HL-60/S4 treated with retinoic acid at 250 ng/mL for 4 days and 3 days (cell line): Measurements from ENCODE around the gene FAM210B.
"Not testable (repeated sequence)": the region's sequence is repeated elsewhere in the genome, so short reads cannot be mapped to it uniquely, and the experiment has no call there.

ENCODE experiments used
- in situ Hi-C: fragments of 300-500 bp; cut with MboI; formaldehyde crosslinking; loops from 2 replicates; pipeline ENCODE4 v1.7.0; 2022; ENCODE audit warnings: low sequenced_read_pairs

FAM210B gene, protein sequence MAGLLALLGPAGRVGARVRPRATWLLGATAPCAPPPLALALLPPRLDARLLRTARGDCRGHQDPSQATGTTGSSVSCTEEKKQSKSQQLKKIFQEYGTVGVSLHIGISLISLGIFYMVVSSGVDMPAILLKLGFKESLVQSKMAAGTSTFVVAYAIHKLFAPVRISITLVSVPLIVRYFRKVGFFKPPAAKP

GRCh38 chr20:56358600-56359211, at the start of gene FAM210B:
Gene FAM210B (plus strand): TSS chr20:56358974. CDS start chr20:56359006, 32 bp downstream.
- in situ Hi-C loops: no loop called here

DNA sequence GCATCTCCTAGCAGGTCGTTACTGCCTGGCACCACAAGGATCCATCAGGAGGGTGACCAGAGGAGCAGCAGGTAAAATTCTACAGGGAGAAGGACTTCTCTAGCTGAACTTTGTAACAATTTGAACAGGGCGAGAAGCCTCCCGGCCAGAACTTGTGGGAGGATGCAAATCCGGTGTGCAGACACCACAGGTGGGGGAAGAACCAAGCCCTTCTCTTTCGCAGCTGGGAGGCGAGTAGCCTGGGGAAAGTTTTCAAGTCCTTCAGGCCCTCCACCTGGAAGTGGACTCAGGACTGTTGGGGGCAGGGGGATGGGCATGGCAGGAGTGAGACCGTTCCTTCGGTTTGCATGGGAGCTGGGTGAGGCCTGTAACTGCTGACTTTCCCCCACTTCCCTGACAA, 42.7 kb upstream of the FAM210B start:
- in situ Hi-C loops: no loop called here

- in situ Hi-C loops: no loop called here
Observed at GRCh38 chr20:56316483-56316882, 42.3 kb upstream of the FAM210B start.

GRCh38 chr20:56322681-56323080, 36.1 kb upstream of the FAM210B start:
- in situ Hi-C loops: no loop called here

GRCh38 chr20:56323206-56323605, 35.6 kb upstream of the FAM210B start:
- in situ Hi-C loops: no loop called here

- in situ Hi-C loops: no loop called here
Observed at GRCh38 chr20:56323656-56324055, 35.1 kb upstream of the FAM210B start.

GRCh38 chr20:56324806-56325205, 34.0 kb upstream of the FAM210B start:
- in situ Hi-C loops: no loop called here

- in situ Hi-C loops: no loop called here
Observed at GRCh38 chr20:56328861-56329260, 29.9 kb upstream of the FAM210B start.

- in situ Hi-C loops: not testable (repeated sequence)
Observed at GRCh38 chr20:56336709-56337108, 22.1 kb upstream of the FAM210B start.

DNA sequence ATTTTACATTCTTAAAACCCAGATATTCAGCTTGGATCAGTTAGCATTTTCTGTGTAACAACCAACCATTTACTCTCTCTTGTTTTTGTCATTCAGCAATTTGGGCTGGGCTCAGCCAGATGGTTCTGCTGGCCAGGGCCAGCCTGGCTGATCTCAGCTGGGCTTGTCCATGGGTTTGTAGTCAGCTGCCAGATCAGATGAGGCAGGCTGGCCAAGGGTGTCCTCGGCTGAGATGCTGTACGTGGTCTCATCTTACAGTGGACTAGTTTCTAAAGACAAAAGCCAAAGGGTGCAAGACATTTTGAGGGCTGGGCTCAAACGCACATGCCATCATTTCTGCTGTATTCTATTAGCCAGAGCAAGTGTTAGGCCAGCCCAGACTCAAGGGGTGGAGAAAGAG, 16.0 kb upstream of the FAM210B start:
- in situ Hi-C loops: no loop called here

- in situ Hi-C loops: no loop called here
Observed at GRCh38 chr20:56343861-56344381, 14.9 kb upstream of the FAM210B start.

DNA sequence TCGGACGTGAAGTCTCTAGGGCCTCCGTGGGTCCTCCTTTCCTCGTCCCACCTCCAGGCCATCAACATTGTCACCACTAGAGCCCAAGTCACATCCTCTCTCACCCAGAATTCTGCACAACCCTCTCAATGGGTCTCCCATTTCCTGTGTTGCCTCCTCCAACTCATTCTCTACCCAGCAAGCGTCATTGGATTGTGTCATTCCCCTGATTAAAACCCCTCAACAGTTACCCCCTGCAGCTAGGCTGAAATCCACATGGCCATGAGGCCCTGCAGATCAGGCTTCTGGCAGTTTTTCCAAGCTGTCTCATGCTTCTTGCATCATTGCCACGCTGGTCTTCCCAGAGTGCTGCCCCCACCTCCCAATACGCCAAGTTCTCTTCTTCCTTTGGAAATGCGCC, 12.9 kb upstream of the FAM210B start:
- in situ Hi-C loops: no loop called here

- in situ Hi-C loops: no loop called here
Observed at GRCh38 chr20:56347628-56348304, 11.0 kb upstream of the FAM210B start.

DNA sequence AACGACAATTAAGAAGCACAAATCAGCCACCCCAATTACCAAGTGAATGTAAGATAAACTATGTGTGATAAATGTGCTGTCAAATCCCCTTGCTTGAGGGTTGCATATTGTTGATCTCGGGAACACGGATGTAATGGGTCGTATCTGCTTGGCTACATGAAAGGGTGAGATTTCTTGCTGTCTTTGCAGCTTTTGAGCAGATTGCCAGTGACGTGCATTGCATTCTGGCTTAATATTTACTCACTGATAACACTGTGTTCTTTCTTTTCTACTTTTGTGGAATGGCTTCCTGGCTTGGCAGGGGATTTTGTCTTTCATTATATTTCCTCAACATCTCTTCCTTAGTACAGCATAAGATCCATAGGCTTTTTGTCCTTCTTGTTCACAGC, 10.5 kb upstream of the FAM210B start:
- in situ Hi-C loops: no loop called here

- in situ Hi-C loops: no loop called here
Observed at GRCh38 chr20:56348746-56349145, 10.0 kb upstream of the FAM210B start.

GRCh38 chr20:56350842-56351241, 7.9 kb upstream of the FAM210B start:
- in situ Hi-C loops: no loop called here

DNA sequence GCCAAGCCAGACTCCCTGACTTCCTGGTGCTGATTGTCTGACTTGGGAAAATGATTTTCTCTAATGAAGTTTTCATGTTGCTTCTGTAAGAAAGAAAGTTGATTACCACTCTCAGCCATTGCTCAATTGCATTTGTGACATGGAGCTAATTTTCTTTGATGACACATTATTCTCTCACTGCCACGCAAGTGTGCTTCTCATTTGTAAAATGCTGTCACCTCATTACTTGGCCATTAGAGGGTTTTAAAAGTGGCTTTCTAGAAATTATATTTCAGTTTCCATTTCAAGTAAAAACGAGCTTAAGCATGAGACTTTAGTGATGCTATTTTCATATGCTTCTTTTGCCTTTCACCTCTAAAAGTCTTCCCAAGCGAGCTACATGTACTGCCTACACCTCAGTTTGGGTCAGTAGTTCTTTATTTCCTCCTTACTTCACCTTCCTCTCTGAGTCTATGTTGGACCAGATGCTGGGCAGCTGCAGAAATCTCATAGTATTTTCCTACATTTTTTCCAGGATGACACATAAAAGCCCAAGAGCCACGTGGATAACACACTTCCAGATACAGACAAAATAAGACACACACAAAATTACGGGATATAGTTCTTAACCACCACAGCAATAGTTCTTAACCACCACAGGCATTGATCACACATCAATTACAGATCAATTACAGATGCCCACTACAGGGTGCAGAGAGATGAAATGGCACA, 6.3 kb upstream of the FAM210B start:
- in situ Hi-C loops: no loop called here

DNA sequence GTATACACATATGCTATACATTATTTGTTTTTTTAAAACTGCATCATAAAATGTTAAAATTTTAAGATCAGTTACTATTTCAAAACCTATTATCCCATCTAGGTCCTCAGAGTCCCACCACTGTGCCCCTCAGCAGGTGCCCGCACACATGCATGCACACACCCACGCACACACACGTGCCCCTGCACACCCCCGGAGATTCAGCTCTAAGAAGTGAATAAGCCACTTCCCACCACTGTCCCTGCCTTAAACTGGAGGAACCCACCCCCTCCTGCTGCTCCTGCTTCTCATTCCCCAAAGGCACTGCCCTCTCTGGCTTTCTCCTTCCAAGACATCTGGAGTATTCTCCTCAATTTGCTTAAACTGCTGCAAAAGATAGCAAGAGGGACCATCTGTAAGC, 5.4 kb upstream of the FAM210B start:
- in situ Hi-C loops: no loop called here

DNA sequence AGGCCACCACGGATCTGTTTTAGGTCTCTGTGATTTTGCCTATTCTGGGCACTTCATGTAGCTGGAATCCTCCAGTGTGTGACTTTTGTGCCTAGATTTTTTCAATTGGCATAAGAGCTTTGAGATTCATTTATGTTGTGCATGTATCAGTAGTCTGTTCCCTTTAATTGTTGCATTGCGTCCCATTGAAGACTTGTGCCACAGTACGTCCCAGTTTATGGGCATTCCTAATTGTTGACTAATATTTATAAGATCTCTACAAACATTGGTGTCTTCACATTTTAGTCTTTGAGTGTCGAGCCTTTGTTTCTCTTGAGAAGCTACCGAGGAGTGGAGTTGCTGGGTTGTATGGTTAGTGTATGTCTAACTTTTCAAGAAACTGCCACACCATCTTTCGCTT, 704 bp upstream of the FAM210B start:
- in situ Hi-C loops: no loop called here

DNA sequence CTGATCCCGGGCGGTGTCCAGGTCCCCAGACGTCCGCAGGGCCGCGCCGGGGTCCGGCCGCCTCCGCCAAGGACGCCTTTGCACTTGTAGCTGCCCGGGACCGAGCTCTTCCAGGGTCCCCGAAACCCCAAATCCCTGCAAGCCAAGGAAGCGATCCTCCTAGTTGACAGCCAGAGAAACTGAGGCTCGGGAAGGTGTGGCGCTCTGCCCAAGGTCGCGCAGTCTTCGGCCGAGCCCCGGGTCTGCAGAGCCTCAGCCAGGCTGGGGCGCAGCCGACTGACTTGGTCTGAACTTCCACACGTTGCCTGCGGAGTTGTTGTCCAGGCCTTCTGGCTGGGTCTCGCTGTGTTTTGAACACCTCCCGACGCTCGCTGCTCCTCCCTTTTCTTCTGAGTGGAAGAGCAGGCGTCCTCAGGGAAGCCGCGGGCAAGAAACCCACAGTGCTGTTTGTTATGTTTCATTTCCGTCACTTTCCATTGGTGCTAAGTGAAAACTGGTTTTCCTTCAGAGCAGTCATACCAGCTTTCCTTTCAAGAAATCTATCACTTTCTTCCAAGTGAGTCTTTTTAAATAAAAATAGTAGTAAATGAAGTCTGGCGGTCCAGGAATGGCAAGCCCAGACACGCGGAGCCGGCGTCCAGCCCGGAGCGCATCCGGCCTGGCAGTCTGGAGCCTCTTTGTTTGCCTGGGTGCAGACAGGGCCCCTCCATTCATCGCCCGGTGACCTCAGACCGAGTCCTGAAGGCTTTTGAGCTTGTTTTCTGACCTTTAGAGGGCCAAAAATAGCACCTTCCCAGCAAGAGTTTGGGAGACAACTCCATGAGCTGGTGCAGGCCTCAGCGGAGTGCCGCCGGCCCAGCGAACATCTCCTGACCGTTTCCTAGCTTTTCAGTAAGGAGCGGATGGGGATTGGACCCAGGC, 698 bp downstream of the FAM210B start:
- in situ Hi-C loops: no loop called here
